ENCODE results near the gene DESI1. TPM values are rescaled to one million over a fixed set of nuclear protein-coding genes. Genes with fewer than 3 reads are reported as not detected.

DESI1 gene
- total and polyA plus RNA-seq, 2 of the 13 experiments (the other 11 are each of a cell fraction or from before 2014, with no cell fraction given): 21.6 to 29.2 TPM

DNA sequence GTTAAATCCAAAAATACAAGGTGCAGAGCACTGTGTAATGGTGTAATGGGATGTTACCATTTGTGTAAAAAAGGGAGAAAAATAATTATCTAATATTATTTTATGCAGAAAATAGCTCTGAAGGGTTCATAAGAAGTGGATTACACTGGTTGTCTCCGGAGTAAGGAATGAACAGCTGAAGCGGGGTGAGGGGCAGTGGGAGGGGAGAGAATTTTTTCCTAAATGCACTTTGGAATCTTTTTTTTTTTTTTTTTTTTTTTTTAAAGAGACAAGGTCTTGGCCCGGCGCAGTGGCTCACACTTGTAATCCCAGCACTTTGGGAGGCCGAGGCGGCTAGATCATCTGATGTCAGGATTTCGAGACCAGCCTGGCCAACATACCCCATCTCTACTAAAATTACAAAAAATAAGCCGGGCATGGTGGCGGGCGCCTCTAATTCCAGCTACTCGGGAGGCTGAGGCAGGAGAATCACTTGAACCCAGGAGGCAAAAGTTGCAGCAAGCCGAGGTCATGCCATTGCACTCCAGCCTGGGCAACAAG, 69.8 kb downstream of the DESI1 start:
- no peaks in the 10 kb centered on the region for H3K27me3 ChIP-seq (ENCODE audit: control insufficient read depth in 1 of 2, insufficient read depth in 2 of 2, low read length in 2 of 2)
- FAIRE-seq (no peak), DNase-seq (ENCODE audit: low spot score) (no peak), ATAC-seq (no peak)
- in situ Hi-C loops (cut with HindIII; ENCODE audit: extremely low pct_ligation_motif_present, low pct_unique_long_range_greater_than_20kb) (no loop called here), intact Hi-C loops (cut with micrococcal nuclease; ENCODE audit: unreplicated experiment) (no loop called here)
- H2AFZ ChIP-seq (ENCODE audit: low read length): no peak overlapping the region
- CTCF ChIA-PET (ENCODE audit: low intra/inter-chr PET ratio, low total read pairs): no interaction called here
- peak overlapping the region; percentile 61 for H3K9ac ChIP-seq (ENCODE audit: insufficient read depth, low read depth, low read length)
- POLR2A ChIA-PET: interaction anchor here (0.9 to 4.5 kb wide), 10 partner anchors 10 to 170 kb away, joined by 3 to 35 read pairs (median 6); partner anchors contain the start of genes CSDC2, DESI1, PMM1 and TOB2
- WGBS (ENCODE audit: low lambda C conversion rate): 20% methylated on average over 12 of the region's 12 CpGs
- H3K4me3 ChIP-seq (replicated peaks in 1 of 3; ENCODE audit: insufficient read depth in 1 of 3, low read depth in 2 of 3, low read length in 3 of 3): peak overlapping the region in 2 of 3 experiments; percentile 34 to 64; a peak in 4 of 6 replicates
- peak overlapping the region; percentile 97 for H3K27ac ChIP-seq (ENCODE audit: extremely low read length, insufficient read depth, low read length)
- no peaks in the 10 kb centered on the region for H3K36me3 ChIP-seq (replicated peaks in 1 of 2; ENCODE audit: control insufficient read depth in 1 of 2, insufficient read depth in 2 of 2, low read length in 2 of 2)
- peaks cover 77% of the 10 kb centered on the region for H3K4me1 ChIP-seq (ENCODE audit: insufficient read depth, low read length)
- no peaks in the 10 kb centered on the region for H3K79me2 ChIP-seq (ENCODE audit: insufficient read depth, low read length)
- BruUV-seq (replicated peaks): no TSS peak
- peak overlapping the region; percentile 91 for H3K4me2 ChIP-seq (ENCODE audit: low read depth, low read length)
- no peaks in the 10 kb centered on the region for H3K9me3 ChIP-seq (ENCODE audit: low read length)
- H4K20me1 ChIP-seq (ENCODE audit: insufficient read depth, low read length): no peaks in the 10 kb centered on the region
- TF ChIP-seq SCMH1 (CRISPR knock-in tag; IDR thresholded peaks at IDR 0.05; ENCODE audit: borderline replicate concordance) (no peak), ZNF432 (CRISPR knock-in tag; IDR thresholded peaks at IDR 0.05; ENCODE audit: borderline replicate concordance) (no peak), CEBPB (IDR thresholded peaks at IDR 0.05; ENCODE audit: borderline replicate concordance, low read depth, low read length) (no peak), POLR2AphosphoS5 (IDR thresholded peaks at IDR 0.05; ENCODE audit: low read depth, low read length) (peak; percentile 52; the same call in 1 of the 2 replicates), TBL1XR1 (IDR thresholded peaks at IDR 0.05; ENCODE audit: borderline replicate concordance, low read length, partially characterized antibody) (no peak), SUZ12 (IDR thresholded peaks at IDR 0.05; ENCODE audit: low read depth, low read length) (no peak), HNF4G (IDR thresholded peaks at IDR 0.05; ENCODE audit: borderline replicate concordance, low read depth, low read length) (peak; percentile 74), HNF4G (CRISPR knock-in tag; IDR thresholded peaks at IDR 0.05; ENCODE audit: borderline replicate concordance, low read depth) (no peak), RBM22 (optimal IDR thresholded peaks at IDR 0.05; ENCODE audit: low read length) (no peak), HNRNPL (IDR thresholded peaks at IDR 0.05; ENCODE audit: low read depth, low read length) (no peak), NCOR1 (IDR thresholded peaks at IDR 0.05; ENCODE audit: borderline replicate concordance, low read length) (peak; percentile 63; the same call in 1 of the 2 replicates), HNF4A (CRISPR knock-in tag; IDR thresholded peaks at IDR 0.05) (peak; percentile 63)
- TF ChIP-seq, protein P1, sequence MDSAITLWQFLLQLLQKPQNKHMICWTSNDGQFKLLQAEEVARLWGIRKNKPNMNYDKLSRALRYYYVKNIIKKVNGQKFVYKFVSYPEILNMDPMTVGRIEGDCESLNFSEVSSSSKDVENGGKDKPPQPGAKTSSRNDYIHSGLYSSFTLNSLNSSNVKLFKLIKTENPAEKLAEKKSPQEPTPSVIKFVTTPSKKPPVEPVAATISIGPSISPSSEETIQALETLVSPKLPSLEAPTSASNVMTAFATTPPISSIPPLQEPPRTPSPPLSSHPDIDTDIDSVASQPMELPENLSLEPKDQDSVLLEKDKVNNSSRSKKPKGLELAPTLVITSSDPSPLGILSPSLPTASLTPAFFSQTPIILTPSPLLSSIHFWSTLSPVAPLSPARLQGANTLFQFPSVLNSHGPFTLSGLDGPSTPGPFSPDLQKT (CRISPR knock-in tag; IDR thresholded peaks at IDR 0.05; ENCODE audit: borderline replicate concordance): no peak
- TF ChIP-seq, protein P2, sequence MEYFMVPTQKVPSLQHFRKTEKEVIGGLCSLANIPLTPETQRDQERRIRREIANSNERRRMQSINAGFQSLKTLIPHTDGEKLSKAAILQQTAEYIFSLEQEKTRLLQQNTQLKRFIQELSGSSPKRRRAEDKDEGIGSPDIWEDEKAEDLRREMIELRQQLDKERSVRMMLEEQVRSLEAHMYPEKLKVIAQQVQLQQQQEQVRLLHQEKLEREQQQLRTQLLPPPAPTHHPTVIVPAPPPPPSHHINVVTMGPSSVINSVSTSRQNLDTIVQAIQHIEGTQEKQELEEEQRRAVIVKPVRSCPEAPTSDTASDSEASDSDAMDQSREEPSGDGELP (IDR thresholded peaks at IDR 0.05; ENCODE audit: borderline replicate concordance, low read depth): peak; percentile 81; the same call in 1 of the 2 replicates
- TF ChIP-seq, protein P3, sequence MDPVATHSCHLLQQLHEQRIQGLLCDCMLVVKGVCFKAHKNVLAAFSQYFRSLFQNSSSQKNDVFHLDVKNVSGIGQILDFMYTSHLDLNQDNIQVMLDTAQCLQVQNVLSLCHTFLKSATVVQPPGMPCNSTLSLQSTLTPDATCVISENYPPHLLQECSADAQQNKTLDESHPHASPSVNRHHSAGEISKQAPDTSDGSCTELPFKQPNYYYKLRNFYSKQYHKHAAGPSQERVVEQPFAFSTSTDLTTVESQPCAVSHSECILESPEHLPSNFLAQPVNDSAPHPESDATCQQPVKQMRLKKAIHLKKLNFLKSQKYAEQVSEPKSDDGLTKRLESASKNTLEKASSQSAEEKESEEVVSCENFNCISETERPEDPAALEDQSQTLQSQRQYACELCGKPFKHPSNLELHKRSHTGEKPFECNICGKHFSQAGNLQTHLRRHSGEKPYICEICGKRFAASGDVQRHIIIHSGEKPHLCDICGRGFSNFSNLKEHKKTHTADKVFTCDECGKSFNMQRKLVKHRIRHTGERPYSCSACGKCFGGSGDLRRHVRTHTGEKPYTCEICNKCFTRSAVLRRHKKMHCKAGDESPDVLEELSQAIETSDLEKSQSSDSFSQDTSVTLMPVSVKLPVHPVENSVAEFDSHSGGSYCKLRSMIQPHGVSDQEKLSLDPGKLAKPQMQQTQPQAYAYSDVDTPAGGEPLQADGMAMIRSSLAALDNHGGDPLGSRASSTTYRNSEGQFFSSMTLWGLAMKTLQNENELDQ (CRISPR knock-in tag; IDR thresholded peaks at IDR 0.05; ENCODE audit: borderline replicate concordance): no peak
- TF ChIP-seq, protein P4, sequence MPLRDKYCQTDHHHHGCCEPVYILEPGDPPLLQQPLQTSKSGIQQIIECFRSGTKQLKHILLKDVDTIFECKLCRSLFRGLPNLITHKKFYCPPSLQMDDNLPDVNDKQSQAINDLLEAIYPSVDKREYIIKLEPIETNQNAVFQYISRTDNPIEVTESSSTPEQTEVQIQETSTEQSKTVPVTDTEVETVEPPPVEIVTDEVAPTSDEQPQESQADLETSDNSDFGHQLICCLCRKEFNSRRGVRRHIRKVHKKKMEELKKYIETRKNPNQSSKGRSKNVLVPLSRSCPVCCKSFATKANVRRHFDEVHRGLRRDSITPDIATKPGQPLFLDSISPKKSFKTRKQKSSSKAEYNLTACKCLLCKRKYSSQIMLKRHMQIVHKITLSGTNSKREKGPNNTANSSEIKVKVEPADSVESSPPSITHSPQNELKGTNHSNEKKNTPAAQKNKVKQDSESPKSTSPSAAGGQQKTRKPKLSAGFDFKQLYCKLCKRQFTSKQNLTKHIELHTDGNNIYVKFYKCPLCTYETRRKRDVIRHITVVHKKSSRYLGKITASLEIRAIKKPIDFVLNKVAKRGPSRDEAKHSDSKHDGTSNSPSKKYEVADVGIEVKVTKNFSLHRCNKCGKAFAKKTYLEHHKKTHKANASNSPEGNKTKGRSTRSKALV (CRISPR knock-in tag; IDR thresholded peaks at IDR 0.05): no peak

Measured in HepG2 (cell line).